Right atrium auricular region (tissue), 2 donors: ENCODE measurements around the gene PLSCR3. TPM values are rescaled to one million over a fixed set of nuclear protein-coding genes. Genes with fewer than 3 reads are reported as not detected.

ENCODE experiments used
- DNase-seq: peaks from one replicate; pipeline ENCODE4 v3.0.0-alpha.2; 2019; ENCODE audit warnings: low spot score
- H3K27ac ChIP-seq, 2 donors: fragments of 200-600 bp; sonication (generic); 1 replicate in 1 of 2; 2 replicates in 1 of 2; pipeline ENCODE4 v1.5.1; 2016 to 2019
- H3K27me3 ChIP-seq, 2 donors: fragments of 200-600 bp; sonication (generic); one replicate each; pipeline versions ENCODE4 v1.5.1 to v1.6.0; 2017 to 2019
- H3K36me3 ChIP-seq: fragments of 200-600 bp; sonication (generic); one replicate; pipeline ENCODE4 v1.5.1; 2016
- H3K4me1 ChIP-seq, 2 donors: fragments of 200-600 bp; sonication (generic); one replicate each; pipeline versions ENCODE4 v1.5.1 to v1.6.0; 2017 to 2019
- H3K4me3 ChIP-seq, 2 donors: fragments of 200-600 bp; sonication (generic); 1 replicate in 1 of 2; 2 replicates in 1 of 2; pipeline ENCODE4 v1.5.1; 2017 to 2019; ENCODE audit warnings: mild to moderate bottlenecking in 1 of 2, moderate library complexity in 1 of 2
- H3K9me3 ChIP-seq, 2 donors: fragments of 200-600 bp; sonication (generic); one replicate each; pipeline ENCODE4 v1.5.1; 2019
- CTCF ChIP-seq, 2 donors: fragments of 200-600 bp; sonication (generic); IDR thresholded peaks; one replicate each; pipeline ENCODE4 v1.5.1; 2019; ENCODE audit warnings: antibody characterized with exemption in 2 of 2
- total RNA-seq, 2 donors: library from RNA; depleted of rRNA; stranded (reverse); fragments of >200 nt; gene quantifications; one replicate each; pipeline ENCODE4 v1.1.0, GENCODE V29; 2016

The PLSCR3 gene
- total RNA-seq, 2 donors from 2014 or later: 17.2 to 21.6 TPM

GRCh38 chr17:7417056-7417655 is 22.8 kb upstream of the PLSCR3 start:
- H3K27me3 ChIP-seq: no peaks in the 10 kb centered on the region
- peaks cover 9% of the 10 kb centered on the region for H3K36me3 ChIP-seq
- no peak for DNase-seq
- no peak overlapping the region for H3K4me3 ChIP-seq
- no peaks in the 10 kb centered on the region for H3K9me3 ChIP-seq
- no peaks in the 10 kb centered on the region for H3K4me1 ChIP-seq
- no peak for TF ChIP-seq CTCF (IDR thresholded peaks at IDR 0.05)
- H3K27ac ChIP-seq: no peak overlapping the region

DNA sequence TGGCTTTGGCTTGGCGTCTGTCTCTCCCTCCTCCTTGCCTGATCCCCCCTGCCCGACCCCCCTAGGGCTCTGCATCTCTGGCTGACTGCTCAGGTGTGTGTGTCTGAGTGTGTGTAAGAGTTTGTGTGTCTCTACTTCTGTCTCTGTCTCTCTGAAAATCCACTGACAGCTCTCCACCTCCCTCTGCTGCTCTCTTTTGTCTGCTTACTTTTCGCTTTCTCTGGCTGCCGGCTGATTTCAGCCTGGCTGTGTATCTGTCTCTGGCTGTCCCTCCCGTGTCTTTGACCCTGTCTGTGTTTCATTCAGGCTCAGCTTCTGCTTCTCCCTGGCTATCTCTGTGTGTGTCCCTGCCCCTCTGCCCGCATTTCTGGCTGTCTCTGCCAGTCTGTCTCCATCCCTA is 22.0 kb upstream of the PLSCR3 start:
- TF ChIP-seq CTCF (IDR thresholded peaks at IDR 0.05): no peak
- DNase-seq: no peak
- H3K27ac ChIP-seq: no peak overlapping the region
- H3K36me3 ChIP-seq: peaks cover 9% of the 10 kb centered on the region
- H3K4me1 ChIP-seq: no peaks in the 10 kb centered on the region
- no peak overlapping the region for H3K4me3 ChIP-seq
- H3K27me3 ChIP-seq: no peaks in the 10 kb centered on the region
- no peaks in the 10 kb centered on the region for H3K9me3 ChIP-seq

GRCh38 chr17:7415784-7416183 is 21.5 kb upstream of the PLSCR3 start:
- DNase-seq: no peak
- TF ChIP-seq CTCF (IDR thresholded peaks at IDR 0.05): no peak
- peaks cover 9% of the 10 kb centered on the region for H3K36me3 ChIP-seq

GRCh38 chr17:7414837-7415236 is 20.5 kb upstream of the PLSCR3 start:
- H3K4me3 ChIP-seq: no peak overlapping the region
- no peak for DNase-seq
- H3K27me3 ChIP-seq: no peaks in the 10 kb centered on the region
- H3K9me3 ChIP-seq: no peaks in the 10 kb centered on the region
- peaks cover 9% of the 10 kb centered on the region for H3K36me3 ChIP-seq
- no peaks in the 10 kb centered on the region for H3K4me1 ChIP-seq
- TF ChIP-seq CTCF (IDR thresholded peaks at IDR 0.05): no peak
- no peak overlapping the region for H3K27ac ChIP-seq

More at GRCh38 chr17:7415784-7416183, 21.5 kb upstream of the PLSCR3 start:
- H3K27ac ChIP-seq: no peak overlapping the region
- no peaks in the 10 kb centered on the region for H3K27me3 ChIP-seq
- H3K9me3 ChIP-seq: no peaks in the 10 kb centered on the region
- no peak overlapping the region for H3K4me3 ChIP-seq
- no peaks in the 10 kb centered on the region for H3K4me1 ChIP-seq

- no peaks in the 10 kb centered on the region for H3K4me1 ChIP-seq
- TF ChIP-seq CTCF (IDR thresholded peaks at IDR 0.05): no peak
- H3K4me3 ChIP-seq: no peak overlapping the region
- no peaks in the 10 kb centered on the region for H3K9me3 ChIP-seq
- H3K36me3 ChIP-seq: peaks cover 9% of the 10 kb centered on the region
- DNase-seq: no peak
- no peak overlapping the region for H3K27ac ChIP-seq
- H3K27me3 ChIP-seq: no peaks in the 10 kb centered on the region
Measured at GRCh38 chr17:7413346-7413985, 19.1 kb upstream of the PLSCR3 start.

GRCh38 chr17:7411427-7411750 is 17.1 kb upstream of the PLSCR3 start:
- H3K9me3 ChIP-seq: no peaks in the 10 kb centered on the region
- H3K36me3 ChIP-seq: peaks cover 9% of the 10 kb centered on the region
- H3K4me1 ChIP-seq: peaks cover 0 to under 1% of the 10 kb centered on the region in 2 donors
- no peak overlapping the region for H3K27ac ChIP-seq
- no peak for TF ChIP-seq CTCF (IDR thresholded peaks at IDR 0.05)
- no peak for DNase-seq
- no peaks in the 10 kb centered on the region for H3K27me3 ChIP-seq
- H3K4me3 ChIP-seq: no peak overlapping the region
